ENCODE measurements around the gene TMC1.

The TMC1 gene

DNA sequence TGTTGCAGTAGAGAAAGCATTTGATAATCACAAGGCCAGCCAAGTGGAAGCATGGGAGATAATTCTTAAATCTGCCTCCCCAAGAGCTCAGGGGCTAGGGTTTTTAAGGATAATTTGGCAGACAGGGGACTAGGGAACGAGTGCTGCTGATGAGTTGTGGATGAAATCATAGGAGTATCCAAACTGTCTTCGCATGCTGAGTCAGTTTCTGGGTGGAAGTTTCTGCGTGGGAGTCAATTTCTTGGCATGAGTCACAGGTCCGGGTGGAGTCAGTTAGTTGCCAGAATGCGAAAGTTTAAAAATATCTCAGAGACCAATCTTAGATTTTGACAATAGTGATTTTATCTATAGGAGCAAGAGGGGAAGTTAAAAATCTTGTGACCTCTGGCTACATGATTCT is 112.6 kb downstream of the TMC1 start:
- in situ Hi-C loops (cut with HindIII; ENCODE audit: low sequenced_read_pairs) = no loop called here
- TF ChIP-seq, protein P1, sequence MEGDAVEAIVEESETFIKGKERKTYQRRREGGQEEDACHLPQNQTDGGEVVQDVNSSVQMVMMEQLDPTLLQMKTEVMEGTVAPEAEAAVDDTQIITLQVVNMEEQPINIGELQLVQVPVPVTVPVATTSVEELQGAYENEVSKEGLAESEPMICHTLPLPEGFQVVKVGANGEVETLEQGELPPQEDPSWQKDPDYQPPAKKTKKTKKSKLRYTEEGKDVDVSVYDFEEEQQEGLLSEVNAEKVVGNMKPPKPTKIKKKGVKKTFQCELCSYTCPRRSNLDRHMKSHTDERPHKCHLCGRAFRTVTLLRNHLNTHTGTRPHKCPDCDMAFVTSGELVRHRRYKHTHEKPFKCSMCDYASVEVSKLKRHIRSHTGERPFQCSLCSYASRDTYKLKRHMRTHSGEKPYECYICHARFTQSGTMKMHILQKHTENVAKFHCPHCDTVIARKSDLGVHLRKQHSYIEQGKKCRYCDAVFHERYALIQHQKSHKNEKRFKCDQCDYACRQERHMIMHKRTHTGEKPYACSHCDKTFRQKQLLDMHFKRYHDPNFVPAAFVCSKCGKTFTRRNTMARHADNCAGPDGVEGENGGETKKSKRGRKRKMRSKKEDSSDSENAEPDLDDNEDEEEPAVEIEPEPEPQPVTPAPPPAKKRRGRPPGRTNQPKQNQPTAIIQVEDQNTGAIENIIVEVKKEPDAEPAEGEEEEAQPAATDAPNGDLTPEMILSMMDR (IDR thresholded peaks at IDR 0.05; ENCODE audit: low read depth, low read length, missing control alignments) = no peak
- H3K4me3 ChIP-seq (ENCODE audit: low read depth, low read length) = no peak overlapping the region
- DNase-seq (ENCODE audit: low read depth) = no peak

- in situ Hi-C loops (cut with HindIII; ENCODE audit: low sequenced_read_pairs) = no loop called here
- no peak for DNase-seq (ENCODE audit: low read depth)
- TF ChIP-seq, protein P1 (IDR thresholded peaks at IDR 0.05; ENCODE audit: low read depth, low read length, missing control alignments) = no peak
- H3K4me3 ChIP-seq (ENCODE audit: low read depth, low read length) = no peak overlapping the region
Measured at GRCh38 chr9:72635197-72635596, 113.8 kb downstream of the TMC1 start.

GRCh38 chr9:72636621-72637020 is 115.2 kb downstream of the TMC1 start:
- in situ Hi-C loops (cut with HindIII; ENCODE audit: low sequenced_read_pairs) = no loop called here
- H3K4me3 ChIP-seq (ENCODE audit: low read depth, low read length) = no peak overlapping the region
- TF ChIP-seq, protein P1 (IDR thresholded peaks at IDR 0.05; ENCODE audit: low read depth, low read length, missing control alignments) = no peak
- no peak for DNase-seq (ENCODE audit: low read depth)

GRCh38 chr9:72643651-72644050 is 122.2 kb downstream of the TMC1 start:
- TF ChIP-seq, protein P1 (IDR thresholded peaks at IDR 0.05; ENCODE audit: low read depth, low read length, missing control alignments) = no peak
- H3K4me3 ChIP-seq (ENCODE audit: low read depth, low read length) = no peak overlapping the region
- DNase-seq (ENCODE audit: low read depth) = no peak
- in situ Hi-C loops (cut with HindIII; ENCODE audit: low sequenced_read_pairs) = no loop called here

- DNase-seq (ENCODE audit: low read depth) = no peak
- in situ Hi-C loops (cut with HindIII; ENCODE audit: low sequenced_read_pairs) = no loop called here
- TF ChIP-seq, protein P1 (IDR thresholded peaks at IDR 0.05; ENCODE audit: low read depth, low read length, missing control alignments) = no peak
- H3K4me3 ChIP-seq (ENCODE audit: low read depth, low read length) = no peak overlapping the region
Measured at GRCh38 chr9:72646061-72646460, 124.7 kb downstream of the TMC1 start.

DNA sequence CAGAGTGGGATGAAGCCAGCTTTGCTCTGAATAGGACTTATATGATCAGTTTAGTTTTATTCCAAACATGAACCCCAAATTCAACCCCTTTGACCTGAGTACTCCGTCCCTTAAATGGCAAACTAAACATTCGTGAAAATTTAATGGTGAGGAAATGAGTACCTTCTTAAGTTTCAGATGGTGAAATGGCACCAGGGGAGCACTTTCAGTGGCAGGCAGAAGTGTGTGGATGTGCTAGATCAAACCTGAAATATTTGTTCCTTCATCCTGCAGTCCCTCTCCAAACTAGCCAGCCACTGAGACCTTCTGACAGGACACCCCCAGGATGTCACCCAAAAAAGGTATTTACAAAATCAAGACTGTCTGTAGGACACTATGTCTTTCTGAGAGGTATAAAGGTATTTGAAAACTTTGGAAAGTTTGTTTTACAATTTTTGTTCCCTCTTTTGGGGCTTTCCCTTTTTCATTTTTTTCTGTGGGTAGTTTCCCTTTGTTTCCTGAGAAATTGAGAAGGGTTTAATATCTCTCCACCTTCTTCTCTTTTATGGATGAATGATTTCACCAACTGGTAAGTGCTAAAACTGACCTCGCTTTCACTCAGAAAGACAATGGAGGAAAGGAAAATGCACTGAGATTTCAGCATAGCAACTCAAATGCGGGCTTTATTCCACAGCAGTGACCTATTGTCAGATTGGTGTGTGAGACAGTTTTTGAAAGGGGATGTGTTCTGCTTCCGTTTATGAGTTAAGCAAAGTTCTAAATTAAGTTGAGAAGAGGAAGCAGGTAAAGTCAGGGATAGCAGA is 127.1 kb downstream of the TMC1 start:
- TF ChIP-seq, protein P1 (IDR thresholded peaks at IDR 0.05; ENCODE audit: low read depth, low read length, missing control alignments) = no peak
- H3K4me3 ChIP-seq (ENCODE audit: low read depth, low read length) = no peak overlapping the region
- in situ Hi-C loops (cut with HindIII; ENCODE audit: low sequenced_read_pairs) = no loop called here
- DNase-seq (ENCODE audit: low read depth) = no peak
